ENCODE results near the gene SLC10A7.

- TF ChIP-seq CTCF (IDR thresholded peaks at IDR 0.05; ENCODE audit: low read length) (no peak), EZH2 (IDR thresholded peaks at IDR 0.05; ENCODE audit: borderline replicate concordance, low read length) (no peak)
Observed at GRCh38 chr4:146522869-146523205, 1.1 kb upstream of the SLC10A7 start.

Data from OCI-LY1 (cell line).